HG03103 (cell line): Measurements from ENCODE around the gene ASNS.

Experiments used
- ATAC-seq: cut with Tn5 transposase; IDR thresholded peaks from one replicate; pipeline ENCODE4 v1.9.1; 2021; ENCODE audit warnings: low read depth; ENCODE audit not compliant: unreplicated experiment

ASNS gene

GRCh38 chr7:97844036-97844435, 28.2 kb downstream of the ASNS start:
- no peak for ATAC-seq

GRCh38 chr7:97842772-97843345, 29.3 kb downstream of the ASNS start:
- ATAC-seq = no peak

GRCh38 chr7:97842006-97842405, 30.2 kb downstream of the ASNS start:
- no peak for ATAC-seq

GRCh38 chr7:97835296-97836138, 36.7 kb downstream of the ASNS start:
- ATAC-seq = peak; percentile 71

GRCh38 chr7:97819161-97819560, 53.0 kb downstream of the ASNS start:
- ATAC-seq = no peak

GRCh38 chr7:97818066-97818663, 54.0 kb downstream of the ASNS start:
- no peak for ATAC-seq
